RWPE2 (cell line): ENCODE measurements around the gene CD93.

ENCODE experiments used
- ATAC-seq: fragments of 200-7000 bp; cut with Tn5 transposase; 3 replicates; pipeline ENCODE4 v1.9.1; 2021; ENCODE audit warnings: low read depth
- DNase-seq: peaks from one replicate; pipeline ENCODE4 v3.0.0-alpha.2; 2020; ENCODE audit warnings: low spot score
- H3K27ac ChIP-seq: fragments of 450-650 bp; 2 replicates; pipeline ENCODE4 v1.5.1; 2017; ENCODE audit warnings: mild to moderate bottlenecking; ENCODE audit not compliant: poor library complexity, severe bottlenecking
- H3K27me3 ChIP-seq: fragments of 250-450 bp; sonication (Bioruptor Pico); 2 replicates; pipeline ENCODE4 v1.5.1; 2021; ENCODE audit warnings: mild to moderate bottlenecking, moderate library complexity; ENCODE audit not compliant: insufficient read depth, poor library complexity, severe bottlenecking
- H3K36me3 ChIP-seq: fragments of 250-450 bp; sonication (Bioruptor Pico); 2 replicates; pipeline ENCODE4 v1.5.1; 2020; ENCODE audit warnings: low read depth, mild to moderate bottlenecking, moderate library complexity
- H3K4me1 ChIP-seq: fragments of 250-450 bp; sonication (Bioruptor Pico); 2 replicates; pipeline ENCODE4 v1.5.1; 2021; ENCODE audit warnings: mild to moderate bottlenecking, moderate library complexity; ENCODE audit not compliant: insufficient read depth, poor library complexity, severe bottlenecking
- H3K4me3 ChIP-seq: fragments of 250-450 bp; sonication (Bioruptor Pico); 2 replicates; pipeline ENCODE4 v1.5.1; 2021; ENCODE audit warnings: mild to moderate bottlenecking, moderate library complexity; ENCODE audit not compliant: severe bottlenecking
- H3K9me3 ChIP-seq: fragments of 250-450 bp; sonication (Bioruptor Pico); 2 replicates; pipeline ENCODE4 v1.5.1; 2021; ENCODE audit warnings: mild to moderate bottlenecking, moderate library complexity; ENCODE audit not compliant: severe bottlenecking
- TF ChIP-seq, protein P1 (sequence below): fragments of 450-650 bp; IDR thresholded peaks from one replicate; pipeline ENCODE4 v1.5.1; 2017; ENCODE audit warnings: mild to moderate bottlenecking, moderate library complexity; ENCODE audit not compliant: poor library complexity, severe bottlenecking

Gene CD93

GRCh38 chr20:23131766-23132165, 45.6 kb upstream of the CD93 start:
- TF ChIP-seq, protein P1, sequence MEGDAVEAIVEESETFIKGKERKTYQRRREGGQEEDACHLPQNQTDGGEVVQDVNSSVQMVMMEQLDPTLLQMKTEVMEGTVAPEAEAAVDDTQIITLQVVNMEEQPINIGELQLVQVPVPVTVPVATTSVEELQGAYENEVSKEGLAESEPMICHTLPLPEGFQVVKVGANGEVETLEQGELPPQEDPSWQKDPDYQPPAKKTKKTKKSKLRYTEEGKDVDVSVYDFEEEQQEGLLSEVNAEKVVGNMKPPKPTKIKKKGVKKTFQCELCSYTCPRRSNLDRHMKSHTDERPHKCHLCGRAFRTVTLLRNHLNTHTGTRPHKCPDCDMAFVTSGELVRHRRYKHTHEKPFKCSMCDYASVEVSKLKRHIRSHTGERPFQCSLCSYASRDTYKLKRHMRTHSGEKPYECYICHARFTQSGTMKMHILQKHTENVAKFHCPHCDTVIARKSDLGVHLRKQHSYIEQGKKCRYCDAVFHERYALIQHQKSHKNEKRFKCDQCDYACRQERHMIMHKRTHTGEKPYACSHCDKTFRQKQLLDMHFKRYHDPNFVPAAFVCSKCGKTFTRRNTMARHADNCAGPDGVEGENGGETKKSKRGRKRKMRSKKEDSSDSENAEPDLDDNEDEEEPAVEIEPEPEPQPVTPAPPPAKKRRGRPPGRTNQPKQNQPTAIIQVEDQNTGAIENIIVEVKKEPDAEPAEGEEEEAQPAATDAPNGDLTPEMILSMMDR = no peak
- H3K27me3 ChIP-seq = no peaks in the 10 kb centered on the region
- DNase-seq (no peak), ATAC-seq (no peak)
- H3K4me3 ChIP-seq = no peak overlapping the region
- H3K27ac ChIP-seq = no peak overlapping the region
- no peaks in the 10 kb centered on the region for H3K36me3 ChIP-seq
- H3K4me1 ChIP-seq = peaks cover 7% of the 10 kb centered on the region
- no peaks in the 10 kb centered on the region for H3K9me3 ChIP-seq

GRCh38 chr20:23130622-23131140, 44.6 kb upstream of the CD93 start:
- Histone ChIP-seq H3K36me3 (no peaks in the 10 kb centered on the region), H3K27me3 (no peaks in the 10 kb centered on the region), H3K9me3 (no peaks in the 10 kb centered on the region), H3K4me3 (no peak overlapping the region), H3K4me1 (no peaks in the 10 kb centered on the region), H3K27ac (no peak overlapping the region)
- TF ChIP-seq, protein P1 = no peak
- no peak for DNase-seq
- ATAC-seq = no peak

DNA sequence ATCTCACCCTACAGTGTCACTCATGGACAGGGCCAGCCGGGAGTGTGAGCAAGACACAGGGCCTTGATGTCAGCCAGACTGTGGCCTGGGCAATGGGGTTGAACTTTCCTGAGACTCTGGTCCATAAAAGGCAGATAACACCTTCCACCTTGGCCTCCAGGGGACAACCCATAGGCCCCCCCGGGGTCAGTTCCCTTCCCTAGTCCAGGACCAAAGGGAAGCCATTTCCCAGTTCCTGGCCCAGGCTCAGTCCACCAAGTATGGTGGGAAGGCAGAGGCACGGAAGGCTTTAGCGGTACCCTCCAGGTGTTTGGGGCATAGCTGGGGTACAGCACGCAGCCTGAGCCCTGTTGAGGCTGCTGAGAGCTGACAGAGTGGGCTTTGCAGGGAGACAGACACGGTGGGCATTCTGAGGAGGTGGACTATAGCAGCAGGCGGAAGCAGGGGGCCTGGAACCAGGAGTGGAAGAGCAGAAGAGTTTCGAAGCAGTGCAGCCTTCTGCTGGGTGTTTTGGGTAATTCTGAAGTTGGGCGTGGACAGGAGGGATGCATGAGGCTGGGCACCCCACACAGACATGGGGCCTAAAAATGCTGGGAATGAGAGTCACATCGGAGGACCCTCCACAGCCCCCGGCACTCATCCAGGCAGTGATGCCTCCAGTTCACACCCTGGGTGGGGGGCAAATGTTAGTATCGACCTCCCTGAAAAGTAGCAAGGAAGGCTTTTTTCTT, 43.9 kb upstream of the CD93 start:
- H3K4me3 ChIP-seq = no peak overlapping the region
- TF ChIP-seq, protein P1 = no peak
- no peak overlapping the region for H3K27ac ChIP-seq
- no peaks in the 10 kb centered on the region for H3K36me3 ChIP-seq
- H3K27me3 ChIP-seq = no peaks in the 10 kb centered on the region
- ATAC-seq (no peak), DNase-seq (peak; percentile 28)
- no peaks in the 10 kb centered on the region for H3K4me1 ChIP-seq
- no peaks in the 10 kb centered on the region for H3K9me3 ChIP-seq

GRCh38 chr20:23129266-23129665, 43.1 kb upstream of the CD93 start:
- TF ChIP-seq, protein P1 = no peak
- no peaks in the 10 kb centered on the region for H3K4me1 ChIP-seq
- ATAC-seq (no peak), DNase-seq (no peak)
- H3K4me3 ChIP-seq = no peak overlapping the region
- H3K27me3 ChIP-seq = no peaks in the 10 kb centered on the region
- H3K9me3 ChIP-seq = no peaks in the 10 kb centered on the region
- H3K27ac ChIP-seq = no peak overlapping the region
- H3K36me3 ChIP-seq = no peaks in the 10 kb centered on the region
